Mesenchymal stem cell (in vitro differentiated cells and primary cell): ENCODE measurements around the gene SCNN1B.

Experiments
- DNase-seq: peaks from one replicate; pipeline ENCODE4 v3.0.0-alpha.2; 2013
- H2AFZ ChIP-seq: one replicate; pipeline ENCODE4 v1.6.1; 2013; ENCODE audit warnings: low read depth, mild to moderate bottlenecking, control low read depth, inconsistent platforms, low read length, moderate library complexity
- H2AK5ac ChIP-seq: 2 replicates; pipeline ENCODE4 v1.6.1; 2013; ENCODE audit warnings: low read length, moderate library complexity, mild to moderate bottlenecking, inconsistent platforms; ENCODE audit not compliant: severe bottlenecking
- H2BK120ac ChIP-seq: one replicate; pipeline ENCODE4 v1.6.1; 2013; ENCODE audit warnings: low read depth, mild to moderate bottlenecking, inconsistent platforms, low read length, moderate library complexity
- H2BK12ac ChIP-seq, 2 experiments: one replicate each; pipeline ENCODE4 v1.6.1; 2013; ENCODE audit warnings: inconsistent platforms in 2 of 2, low read length in 2 of 2, mild to moderate bottlenecking in 2 of 2, moderate library complexity in 2 of 2, control low read depth in 1 of 2
- H2BK15ac ChIP-seq: one replicate; pipeline ENCODE4 v1.6.1; 2013; ENCODE audit warnings: mild to moderate bottlenecking, low read depth, inconsistent platforms; ENCODE audit not compliant: poor library complexity, severe bottlenecking
- H2BK5ac ChIP-seq: 2 replicates; pipeline ENCODE4 v1.6.1; 2013; ENCODE audit warnings: low read depth, mild to moderate bottlenecking, low read length, control low read depth, inconsistent platforms; ENCODE audit not compliant: poor library complexity, severe bottlenecking
- H3K14ac ChIP-seq, 2 experiments: one replicate each; pipeline ENCODE4 v1.6.1; 2013; ENCODE audit warnings: inconsistent platforms in 2 of 2, low read length in 2 of 2, control low read depth in 1 of 2, mild to moderate bottlenecking in 1 of 2, moderate library complexity in 1 of 2
- H3K18ac ChIP-seq, 2 experiments: one replicate each; pipeline ENCODE4 v1.6.1; 2013; ENCODE audit warnings: inconsistent platforms in 2 of 2, low read length in 2 of 2, control low read depth in 1 of 2, low read depth in 1 of 2, mild to moderate bottlenecking in 1 of 2
- H3K23ac ChIP-seq, 2 experiments: one replicate each; pipeline ENCODE4 v1.6.1; 2013; ENCODE audit warnings: inconsistent platforms in 2 of 2, low read length in 2 of 2, mild to moderate bottlenecking in 2 of 2, moderate library complexity in 2 of 2, control low read depth in 1 of 2
- H3K27ac ChIP-seq: 2 replicates; pipeline ENCODE4 v1.5.1; 2013; ENCODE audit warnings: mild to moderate bottlenecking, moderate library complexity, low read length, control low read depth, inconsistent platforms; ENCODE audit not compliant: poor library complexity, severe bottlenecking
- H3K27me3 ChIP-seq, 2 experiments: 2 replicates each; pipeline versions ENCODE4 v1.6.1 to v1.7.0; 2013; ENCODE audit warnings: low read length in 2 of 2, mild to moderate bottlenecking in 2 of 2, moderate library complexity in 2 of 2, control low read depth in 1 of 2, inconsistent platforms in 1 of 2; ENCODE audit not compliant: control insufficient read depth in 1 of 2, insufficient read depth in 1 of 2
- H3K36me3 ChIP-seq, 2 experiments: 2 replicates each; pipeline versions ENCODE4 v1.6.1 to v1.7.0; 2013; ENCODE audit warnings: low read length in 2 of 2, control low read depth in 1 of 2, inconsistent platforms in 1 of 2, low read depth in 1 of 2, mild to moderate bottlenecking in 1 of 2; ENCODE audit not compliant: insufficient read depth in 2 of 2, control insufficient read depth in 1 of 2
- H3K4ac ChIP-seq, 2 experiments: one replicate each; pipeline ENCODE4 v1.6.1; 2013; ENCODE audit warnings: inconsistent platforms in 2 of 2, low read length in 2 of 2, mild to moderate bottlenecking in 2 of 2, moderate library complexity in 2 of 2, control low read depth in 1 of 2, low read depth in 1 of 2
- H3K4me1 ChIP-seq: 2 replicates; pipeline ENCODE4 v1.6.1; 2013; ENCODE audit warnings: low read depth, low read length, control low read depth; ENCODE audit not compliant: control insufficient read depth, insufficient read depth
- H3K4me2 ChIP-seq: 2 replicates; pipeline ENCODE4 v1.6.1; 2013; ENCODE audit warnings: low read length, mild to moderate bottlenecking, inconsistent platforms; ENCODE audit not compliant: poor library complexity, severe bottlenecking
- H3K4me3 ChIP-seq, 2 experiments: 2 replicates each; pipeline versions ENCODE4 v1.5.1 to v1.7.0; 2013; ENCODE audit warnings: low read length in 2 of 2, mild to moderate bottlenecking in 2 of 2, control low read depth in 1 of 2, low read depth in 1 of 2; ENCODE audit not compliant: insufficient read depth in 1 of 2
- H3K79me1 ChIP-seq: replicated peaks from 2 replicates; pipeline ENCODE4 v1.6.1; 2013; ENCODE audit warnings: mild to moderate bottlenecking, control low read depth, low read length, inconsistent platforms; ENCODE audit not compliant: poor library complexity, severe bottlenecking
- H3K9ac ChIP-seq: 2 replicates; pipeline ENCODE4 v1.7.0; 2013; ENCODE audit warnings: mild to moderate bottlenecking, low read length, moderate library complexity
- H3K9me3 ChIP-seq: 2 replicates; pipeline ENCODE4 v1.7.0; 2013; ENCODE audit warnings: mild to moderate bottlenecking, low read length; ENCODE audit not compliant: control insufficient read depth
- H4K8ac ChIP-seq: one replicate; pipeline ENCODE4 v1.6.1; 2013; ENCODE audit warnings: inconsistent platforms, mild to moderate bottlenecking, low read length, moderate library complexity
- H4K91ac ChIP-seq: one replicate; pipeline ENCODE4 v1.6.1; 2013; ENCODE audit warnings: mild to moderate bottlenecking, low read length, inconsistent platforms
- WGBS: methylation state at CpG from one replicate; pipeline ENCODE4 v1.1.7; 2013; ENCODE audit warnings: mixed read lengths; 5-methylcytosine and 5-hydroxymethylcytosine counted together

SCNN1B gene

GRCh38 chr16:23343643-23344612 is 41.8 kb downstream of the SCNN1B start:
- Histone ChIP-seq H3K18ac (no peak overlapping the region), H3K23ac (no peak overlapping the region), H3K27ac (no peak overlapping the region), H3K36me3 (no peaks in the 10 kb centered on the region), H3K79me1 (no peaks in the 10 kb centered on the region), H2BK120ac (no peak overlapping the region), H3K27me3 (peaks cover 0 to 9% of the 10 kb centered on the region in 2 experiments), H2BK15ac (no peak overlapping the region), H3K9ac (no peak overlapping the region), H4K8ac (no peak overlapping the region), H2BK12ac (no peak overlapping the region), H3K4me3 (no peak overlapping the region), H3K4ac (no peak overlapping the region), H3K4me1 (no peaks in the 10 kb centered on the region), H3K9me3 (no peaks in the 10 kb centered on the region), H3K4me2 (no peak overlapping the region), H2BK5ac (no peak overlapping the region), H4K91ac (no peak overlapping the region), H3K14ac (no peak overlapping the region), H2AK5ac (no peak overlapping the region), H2AFZ (no peak overlapping the region)
- WGBS: 89% methylated on average over 2 of the region's 5 CpGs
- no peak for DNase-seq

- Histone ChIP-seq H2BK12ac (no peak overlapping the region), H3K9me3 (no peaks in the 10 kb centered on the region), H2BK5ac (no peak overlapping the region), H4K8ac (no peak overlapping the region), H2BK120ac (no peak overlapping the region), H3K4ac (no peak overlapping the region), H4K91ac (no peak overlapping the region), H3K18ac (no peak overlapping the region), H3K9ac (no peak overlapping the region), H3K27me3 (peaks cover 0 to 9% of the 10 kb centered on the region in 2 experiments), H3K36me3 (no peaks in the 10 kb centered on the region), H2AFZ (no peak overlapping the region), H3K27ac (no peak overlapping the region), H2BK15ac (no peak overlapping the region), H3K4me2 (no peak overlapping the region), H2AK5ac (no peak overlapping the region), H3K79me1 (no peaks in the 10 kb centered on the region), H3K4me1 (no peaks in the 10 kb centered on the region), H3K4me3 (no peak overlapping the region), H3K23ac (no peak overlapping the region), H3K14ac (no peak overlapping the region)
- no peak for DNase-seq
- WGBS: 87% methylated on average over 4 of the region's 5 CpGs
These were observed 43.1 kb downstream of the SCNN1B start for GRCh38 chr16:23345237-23345636.

DNA sequence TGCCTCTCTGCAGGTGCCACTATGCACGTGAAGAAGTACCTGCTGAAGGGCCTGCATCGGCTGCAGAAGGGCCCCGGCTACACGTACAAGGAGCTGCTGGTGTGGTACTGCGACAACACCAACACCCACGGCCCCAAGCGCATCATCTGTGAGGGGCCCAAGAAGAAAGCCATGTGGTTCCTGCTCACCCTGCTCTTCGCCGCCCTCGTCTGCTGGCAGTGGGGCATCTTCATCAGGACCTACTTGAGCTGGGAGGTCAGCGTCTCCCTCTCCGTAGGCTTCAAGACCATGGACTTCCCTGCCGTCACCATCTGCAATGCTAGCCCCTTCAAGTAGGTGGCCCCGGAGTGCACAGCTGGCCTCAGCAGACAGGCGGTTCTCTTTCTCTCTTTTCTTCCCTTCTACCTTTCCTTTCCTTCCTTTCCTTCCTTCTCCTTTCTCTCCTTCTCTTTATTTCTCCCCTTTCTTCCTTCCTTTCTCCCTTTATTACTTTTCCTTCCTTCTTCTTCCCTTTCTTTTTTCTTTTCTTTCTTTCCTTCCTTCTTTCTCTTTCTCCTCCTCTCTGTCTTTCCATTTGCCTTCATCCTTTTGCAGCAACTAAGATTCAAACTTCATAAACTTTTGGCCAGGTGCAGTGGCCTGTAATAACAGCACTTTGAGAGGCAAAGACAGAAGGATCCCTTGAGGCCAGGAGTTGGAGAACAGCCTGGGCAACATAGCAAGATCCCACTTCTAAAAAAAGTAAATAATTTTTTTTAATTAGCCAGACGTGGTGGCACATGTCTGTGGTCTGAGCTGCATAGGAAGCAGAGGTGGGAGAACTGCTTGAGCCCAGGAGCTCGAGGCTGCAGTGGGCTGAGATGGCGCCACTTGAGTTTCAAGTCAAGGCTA is 46.7 kb downstream of the SCNN1B start:
- Histone ChIP-seq H3K4ac (no peak overlapping the region), H2AK5ac (no peak overlapping the region), H3K4me3 (no peak overlapping the region), H3K14ac (no peak overlapping the region), H3K18ac (no peak overlapping the region), H3K4me2 (no peak overlapping the region), H3K27ac (no peak overlapping the region), H3K79me1 (no peaks in the 10 kb centered on the region), H2BK15ac (no peak overlapping the region), H2BK12ac (no peak overlapping the region), H4K8ac (no peak overlapping the region), H2BK5ac (no peak overlapping the region), H3K36me3 (no peaks in the 10 kb centered on the region), H3K9ac (no peak overlapping the region), H2AFZ (no peak overlapping the region), H3K23ac (no peak overlapping the region), H2BK120ac (no peak overlapping the region), H3K27me3 (peaks cover 4 to 17% of the 10 kb centered on the region in 2 experiments), H3K9me3 (no peaks in the 10 kb centered on the region), H4K91ac (no peak overlapping the region), H3K4me1 (no peaks in the 10 kb centered on the region)
- no peak for DNase-seq
- 60% methylated on average over 16 of the region's 18 CpGs for WGBS

DNA sequence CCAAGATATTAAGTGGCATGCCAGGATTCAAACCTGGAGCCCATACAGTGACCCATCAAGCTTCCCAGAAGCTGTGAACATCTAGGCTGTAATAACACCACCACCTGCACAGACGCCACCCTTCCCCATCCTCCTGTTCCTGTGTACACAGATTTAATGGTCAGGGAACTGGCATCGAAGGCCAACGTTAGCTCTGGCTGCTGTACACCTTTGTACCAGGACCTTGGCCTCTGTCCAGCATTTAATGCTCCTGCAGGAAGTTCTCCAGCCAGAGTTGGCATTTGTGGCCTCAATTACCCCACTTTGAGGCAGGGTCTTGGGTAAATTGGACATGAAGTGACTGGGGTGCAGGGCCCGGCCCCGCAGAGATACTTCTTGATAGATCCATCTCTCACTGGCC is 49.3 kb downstream of the SCNN1B start:
- Histone ChIP-seq H2BK15ac (no peak overlapping the region), H4K8ac (no peak overlapping the region), H2AK5ac (no peak overlapping the region)

More for the DNA sequence above, 49.3 kb downstream of the SCNN1B start:
- Histone ChIP-seq H3K4me1 (no peaks in the 10 kb centered on the region), H3K4me2 (no peak overlapping the region), H3K18ac (no peak overlapping the region), H3K14ac (no peak overlapping the region), H3K27me3 (peaks cover 4 to 8% of the 10 kb centered on the region in 2 experiments), H2BK120ac (no peak overlapping the region), H2AFZ (no peak overlapping the region), H4K91ac (no peak overlapping the region), H3K79me1 (no peaks in the 10 kb centered on the region), H3K23ac (no peak overlapping the region), H3K36me3 (no peaks in the 10 kb centered on the region), H3K9ac (no peak overlapping the region), H2BK12ac (no peak overlapping the region), H3K9me3 (no peaks in the 10 kb centered on the region), H2BK5ac (no peak overlapping the region), H3K27ac (no peak overlapping the region), H3K4me3 (no peak overlapping the region), H3K4ac (no peak overlapping the region)
- no peak for DNase-seq
- 78% methylated on average over 5 of the region's 5 CpGs for WGBS
